Fibroblast of lung (primary cell): ENCODE measurements around the gene UQCC5. TPM values are rescaled to one million over a fixed set of nuclear protein-coding genes. Genes with fewer than 3 reads are reported as not detected.

ENCODE experiments used
- DNase-seq, 2 donors: peaks; one replicate each; pipeline versions ENCODE4 v3.0.0 to v3.0.0-alpha.2; 2010; ENCODE audit warnings: low read depth in 2 of 2
- H2AFZ ChIP-seq: 2 replicates; pipeline ENCODE4 v1.5.1; 2012; ENCODE audit warnings: low read length, control low read depth, inconsistent platforms
- H3K27ac ChIP-seq: 2 replicates; pipeline ENCODE4 v1.5.1; 2011; ENCODE audit warnings: low read length, control low read depth; ENCODE audit not compliant: insufficient read depth
- H3K27me3 ChIP-seq: 2 replicates; pipeline ENCODE4 v1.5.1; 2011; ENCODE audit warnings: mild to moderate bottlenecking, low read length; ENCODE audit not compliant: control insufficient read depth, insufficient read depth
- H3K36me3 ChIP-seq: 2 replicates; pipeline ENCODE4 v1.5.1; 2011; ENCODE audit warnings: low read length; ENCODE audit not compliant: control insufficient read depth, insufficient read depth
- H3K4me1 ChIP-seq: 2 replicates; pipeline ENCODE4 v1.5.1; 2011; ENCODE audit warnings: low read length; ENCODE audit not compliant: control insufficient read depth, insufficient read depth; ENCODE audit errors: extremely low read depth
- H3K4me2 ChIP-seq: 2 replicates; pipeline ENCODE4 v1.5.1; 2011; ENCODE audit warnings: low read length, control low read depth; ENCODE audit not compliant: insufficient read depth; ENCODE audit errors: extremely low read depth
- H3K4me3 ChIP-seq, 4 experiments: fragments of 200-600 bp in 1 of 4; sonication (generic) in 1 of 4; replicated peaks in 1 of 4; 2 replicates each; pipeline ENCODE4 v1.5.1; 2011 to 2016; ENCODE audit warnings: low read length in 4 of 4, low read depth in 3 of 4, mild to moderate bottlenecking in 3 of 4, control low read depth in 2 of 4, inconsistent platforms in 1 of 4, mixed read lengths in 1 of 4; ENCODE audit not compliant: insufficient read depth in 1 of 4; ENCODE audit errors: control extremely low read depth in 1 of 4
- H3K79me2 ChIP-seq: 2 replicates; pipeline ENCODE4 v1.5.1; 2012; ENCODE audit warnings: mild to moderate bottlenecking, low read length, inconsistent platforms; ENCODE audit not compliant: control insufficient read depth, insufficient read depth
- H3K9ac ChIP-seq: 2 replicates; pipeline ENCODE4 v1.5.1; 2011; ENCODE audit warnings: mild to moderate bottlenecking, low read length, control low read depth; ENCODE audit not compliant: insufficient read depth
- H3K9me3 ChIP-seq: 2 replicates; pipeline ENCODE4 v1.5.1; 2012; ENCODE audit warnings: low read depth, low read length; ENCODE audit not compliant: control insufficient read depth, insufficient read depth
- H4K20me1 ChIP-seq: 2 replicates; pipeline ENCODE4 v1.5.1; 2011; ENCODE audit warnings: low read length; ENCODE audit not compliant: control insufficient read depth, insufficient read depth; ENCODE audit errors: extremely low read depth
- CTCF ChIP-seq, 2 donors: IDR thresholded peaks in 1 of 2; conservative IDR thresholded peaks in 1 of 2; 1 replicate in 1 of 2; 2 replicates in 1 of 2; pipeline ENCODE4 v1.5.1; 2011 to 2012; ENCODE audit warnings: low read length in 2 of 2, control low read depth in 1 of 2, inconsistent platforms in 1 of 2, low read depth in 1 of 2, mild to moderate bottlenecking in 1 of 2
- EZH2 ChIP-seq: IDR thresholded peaks from 2 replicates; pipeline ENCODE4 v1.5.1; 2012; ENCODE audit warnings: low read length, control low read depth, mild to moderate bottlenecking; ENCODE audit errors: missing control alignments
- polyA plus RNA-seq, 2 donors: library from polyadenylated mRNA; depleted of rRNA in 1 of 2; stranded (reverse) in 1 of 2; unstranded in 1 of 2; fragments of >200 nt; gene quantifications; 2 replicates each; pipeline ENCODE4 v1.2.1, GENCODE V29; 2011 to 2012; ENCODE audit warnings: missing spikeins in 1 of 2
- total RNA-seq: library from RNA; depleted of rRNA; stranded (reverse); fragments of >200 nt; gene quantifications from 2 replicates; pipeline ENCODE4 v1.2.1, GENCODE V29; 2014

Gene UQCC5
- total and polyA plus RNA-seq, 2 donors (not counting 1 experiment from before 2014, with no cell fraction given), result 9.4 to 13.8 TPM

GRCh38 chr3:52490035-52490938, 46.1 kb upstream of the UQCC5 start:
- Histone ChIP-seq H3K27ac (no peak overlapping the region), H3K9me3 (no peaks in the 10 kb centered on the region), H2AFZ (no peak overlapping the region), H3K27me3 (no peaks in the 10 kb centered on the region), H3K4me3 (no peak overlapping the region), H4K20me1 (no peaks in the 10 kb centered on the region), H3K4me1 (peaks cover 3% of the 10 kb centered on the region), H3K4me2 (no peak overlapping the region), H3K79me2 (no peaks in the 10 kb centered on the region), H3K9ac (no peak overlapping the region), H3K36me3 (peaks cover 52% of the 10 kb centered on the region)
- no peak for TF ChIP-seq EZH2
- no peak for TF ChIP-seq CTCF (conservative IDR thresholded peaks at IDR 0.05 in 1 of 2, IDR thresholded peaks at IDR 0.05 in 1 of 2; ENCODE audit: low read depth in 1 of 2, low read length in 2 of 2)
- DNase-seq, result no peak

GRCh38 chr3:52490939-52491526, 45.4 kb upstream of the UQCC5 start:
- Histone ChIP-seq H3K27me3 (no peaks in the 10 kb centered on the region), H3K4me3 (no peak overlapping the region), H3K36me3 (peaks cover 48% of the 10 kb centered on the region), H3K4me1 (peaks cover 9% of the 10 kb centered on the region), H3K27ac (no peak overlapping the region), H4K20me1 (no peaks in the 10 kb centered on the region), H2AFZ (no peak overlapping the region), H3K4me2 (no peak overlapping the region), H3K9me3 (no peaks in the 10 kb centered on the region), H3K79me2 (no peaks in the 10 kb centered on the region), H3K9ac (no peak overlapping the region)
- DNase-seq, result peak in 1 of 2 donors; percentile 53
- TF ChIP-seq CTCF (conservative IDR thresholded peaks at IDR 0.05 in 1 of 2, IDR thresholded peaks at IDR 0.05 in 1 of 2; ENCODE audit: low read depth in 1 of 2, low read length in 2 of 2) (no peak), EZH2 (no peak)

DNA sequence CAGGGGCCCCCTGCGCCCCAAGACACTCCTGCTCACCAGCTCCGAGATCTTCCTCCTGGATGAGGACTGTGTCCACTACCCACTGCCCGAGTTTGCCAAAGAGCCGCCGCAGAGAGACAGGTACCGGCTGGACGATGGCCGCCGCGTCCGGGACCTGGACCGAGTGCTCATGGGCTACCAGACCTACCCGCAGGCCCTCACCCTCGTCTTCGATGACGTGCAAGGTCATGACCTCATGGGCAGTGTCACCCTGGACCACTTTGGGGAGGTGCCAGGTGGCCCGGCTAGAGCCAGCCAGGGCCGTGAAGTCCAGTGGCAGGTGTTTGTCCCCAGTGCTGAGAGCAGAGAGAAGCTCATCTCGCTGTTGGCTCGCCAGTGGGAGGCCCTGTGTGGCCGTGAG, 44.3 kb upstream of the UQCC5 start:
- no peaks in the 10 kb centered on the region for H4K20me1 ChIP-seq
- H3K36me3 ChIP-seq, result peaks cover 43% of the 10 kb centered on the region
- no peaks in the 10 kb centered on the region for H3K9me3 ChIP-seq
- H3K4me1 ChIP-seq, result peaks cover 9% of the 10 kb centered on the region
- H3K27ac ChIP-seq, result no peak overlapping the region
- H3K4me2 ChIP-seq, result no peak overlapping the region
- no peaks in the 10 kb centered on the region for H3K27me3 ChIP-seq
- TF ChIP-seq EZH2, result no peak
- TF ChIP-seq CTCF (conservative IDR thresholded peaks at IDR 0.05 in 1 of 2, IDR thresholded peaks at IDR 0.05 in 1 of 2; ENCODE audit: low read depth in 1 of 2, low read length in 2 of 2), result no peak
- H3K4me3 ChIP-seq, result no peak overlapping the region
- H3K9ac ChIP-seq, result no peak overlapping the region
- no peak for DNase-seq
- no peak overlapping the region for H2AFZ ChIP-seq
- H3K79me2 ChIP-seq, result no peaks in the 10 kb centered on the region
